ENCODE data around the gene DNAJC18. TPM values are rescaled to one million over a fixed set of nuclear protein-coding genes. Genes with fewer than 3 reads are reported as not detected.
A peak's percentile ranks its signal among the peaks of the same experiment; 100 is the strongest.
"Not testable (repeated sequence)": the region's sequence is repeated elsewhere in the genome, so short reads cannot be mapped to it uniquely, and the experiment has no call there.

The DNAJC18 gene
- total and polyA plus RNA-seq, 8 donors = 1.1 to 5.8 (median 1.9) TPM

- no peaks in the 10 kb centered on the region for H3K36me3 ChIP-seq
- no peak overlapping the region for H3K4me3 ChIP-seq
- ATAC-seq (no peak), FAIRE-seq (no peak), DNase-seq (peak in 2 of 6 donors; percentile 8 to 29)
- peaks cover 0 to 6% (median 2%) of the 10 kb centered on the region in 4 donors for H3K27me3 ChIP-seq
- H3K9me3 ChIP-seq = no peaks in the 10 kb centered on the region
- TF ChIP-seq, protein P1, sequence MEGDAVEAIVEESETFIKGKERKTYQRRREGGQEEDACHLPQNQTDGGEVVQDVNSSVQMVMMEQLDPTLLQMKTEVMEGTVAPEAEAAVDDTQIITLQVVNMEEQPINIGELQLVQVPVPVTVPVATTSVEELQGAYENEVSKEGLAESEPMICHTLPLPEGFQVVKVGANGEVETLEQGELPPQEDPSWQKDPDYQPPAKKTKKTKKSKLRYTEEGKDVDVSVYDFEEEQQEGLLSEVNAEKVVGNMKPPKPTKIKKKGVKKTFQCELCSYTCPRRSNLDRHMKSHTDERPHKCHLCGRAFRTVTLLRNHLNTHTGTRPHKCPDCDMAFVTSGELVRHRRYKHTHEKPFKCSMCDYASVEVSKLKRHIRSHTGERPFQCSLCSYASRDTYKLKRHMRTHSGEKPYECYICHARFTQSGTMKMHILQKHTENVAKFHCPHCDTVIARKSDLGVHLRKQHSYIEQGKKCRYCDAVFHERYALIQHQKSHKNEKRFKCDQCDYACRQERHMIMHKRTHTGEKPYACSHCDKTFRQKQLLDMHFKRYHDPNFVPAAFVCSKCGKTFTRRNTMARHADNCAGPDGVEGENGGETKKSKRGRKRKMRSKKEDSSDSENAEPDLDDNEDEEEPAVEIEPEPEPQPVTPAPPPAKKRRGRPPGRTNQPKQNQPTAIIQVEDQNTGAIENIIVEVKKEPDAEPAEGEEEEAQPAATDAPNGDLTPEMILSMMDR (IDR thresholded peaks at IDR 0.05) = no peak
- peak overlapping the region in 1 of 4 donors; percentile 2 for H3K27ac ChIP-seq
- 84 to 88% methylated on average over 10 of the region's 10 CpGs for WGBS, 2 donors
- H3K4me1 ChIP-seq = peaks cover 0 to 6% (median 0%) of the 10 kb centered on the region in 3 donors
- intact Hi-C loops (cut with DNase I) = no loop called here
Measured at GRCh38 chr5:139390639-139391569, 48.4 kb downstream of the DNAJC18 start.

- peak in 2 of 6 donors; percentile 7 to 54 for DNase-seq
- TF ChIP-seq, protein P1 (IDR thresholded peaks at IDR 0.05) = no peak
- ATAC-seq = no peak
- intact Hi-C loops (cut with DNase I) = no loop called here
- Histone ChIP-seq H3K27ac (no peak within 1 kb of the TSS), H3K27me3 (peaks cover 0 to 5% (median 2%) of the 10 kb centered on the region in 4 donors), H3K4me1 (peaks cover 0 to 6% (median 0%) of the 10 kb centered on the region in 3 donors), H3K36me3 (no peaks in the 10 kb centered on the region), H3K4me3 (no peak within 1 kb of the TSS), H3K9me3 (no peaks in the 10 kb centered on the region)
- WGBS, 2 donors = 83 to 86% methylated on average over 11 of the region's 11 CpGs
- FAIRE-seq = no peak
Measured at GRCh38 chr5:139389701-139390638, 49.4 kb downstream of the DNAJC18 start, which contains the start of gene MZB1. Gene MZB1 (minus strand): TSS chr5:139389913. CDS start chr5:139389856, 57 bp downstream.

DNA sequence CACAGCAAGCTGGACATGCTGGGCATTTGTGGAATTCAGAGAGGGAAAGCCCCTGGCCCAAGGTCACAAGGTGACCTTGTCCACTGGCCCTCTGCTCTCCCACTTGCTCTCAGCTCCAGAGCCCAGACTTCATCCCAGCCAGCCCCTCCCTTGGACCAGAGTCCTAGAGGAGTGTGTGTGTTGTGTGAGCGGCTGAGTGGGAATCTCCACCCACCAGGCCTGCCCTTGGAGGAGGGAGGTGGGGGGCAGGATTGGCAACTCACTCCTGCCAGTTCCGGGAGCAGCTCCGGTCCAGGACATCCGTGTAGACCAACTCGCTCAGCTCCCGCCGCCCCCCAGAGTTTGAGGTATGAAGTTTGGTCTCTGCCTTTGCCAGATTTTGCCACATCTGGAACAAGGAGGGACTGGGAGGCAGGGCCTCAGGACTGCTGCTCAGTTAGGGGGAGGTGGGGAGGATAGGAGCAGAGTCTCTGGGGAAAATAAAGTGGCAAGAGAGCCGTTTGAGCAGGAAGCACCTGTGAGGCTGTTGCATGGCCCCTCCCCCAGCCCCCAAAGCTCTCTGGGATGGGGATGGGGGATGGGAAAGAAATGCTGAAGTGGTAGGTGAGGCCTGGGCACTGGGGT, 51.0 kb downstream of the DNAJC18 start:
- intact Hi-C loops (cut with DNase I) = no loop called here
- H3K9me3 ChIP-seq = no peaks in the 10 kb centered on the region
- H3K4me1 ChIP-seq = peaks cover 0 to 13% (median 2%) of the 10 kb centered on the region in 3 donors
- no peaks in the 10 kb centered on the region for H3K27me3 ChIP-seq
- no peak overlapping the region for H3K27ac ChIP-seq
- TF ChIP-seq, protein P1 (IDR thresholded peaks at IDR 0.05) = no peak
- no peaks in the 10 kb centered on the region for H3K36me3 ChIP-seq
- no peak for FAIRE-seq
- ATAC-seq = peak in 3 of 4 donors; percentile 28 to 45 (median 40)
- 37 to 39% methylated on average over 8 of the region's 8 CpGs for WGBS, 2 donors
- peak overlapping the region in 1 of 4 donors; percentile 9 for H3K4me3 ChIP-seq
- DNase-seq = peak in 3 of 6 donors; percentile 32 to 67 (median 41)

DNA sequence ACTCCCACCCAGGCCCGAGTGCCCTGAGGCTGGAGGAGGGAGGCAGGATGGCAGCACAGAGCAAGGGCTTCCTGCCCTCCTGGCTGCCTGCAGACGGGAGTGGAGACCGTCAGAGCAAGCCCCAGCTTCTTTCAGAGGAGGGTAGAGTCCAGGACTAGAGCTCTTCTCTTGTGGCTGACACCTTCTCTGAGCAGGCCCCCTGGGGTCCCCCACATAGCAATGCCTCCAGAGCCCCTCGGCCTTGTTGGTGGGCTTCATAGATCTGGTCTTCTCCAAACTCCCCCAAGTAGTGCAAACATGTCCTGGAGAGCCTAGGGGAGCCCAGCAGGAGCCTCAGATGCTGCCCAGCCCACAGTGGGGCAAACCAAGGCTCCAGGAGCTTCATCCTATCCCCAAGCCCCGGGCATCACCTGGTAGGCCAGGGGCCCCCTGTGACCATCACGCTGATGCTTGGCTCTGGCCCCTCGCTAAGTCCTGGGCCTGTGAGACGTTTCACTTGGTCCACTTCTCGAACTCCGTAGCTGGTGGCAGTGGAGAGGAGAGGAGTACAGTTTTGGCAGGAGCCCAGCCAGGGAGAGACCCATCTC, 51.6 kb downstream of the DNAJC18 start:
- intact Hi-C loops (cut with DNase I) = no loop called here
- Histone ChIP-seq H3K4me1 (peaks cover 0 to 14% (median 2%) of the 10 kb centered on the region in 3 donors), H3K4me3 (no peak overlapping the region), H3K27ac (no peak overlapping the region), H3K27me3 (no peaks in the 10 kb centered on the region), H3K36me3 (no peaks in the 10 kb centered on the region), H3K9me3 (no peaks in the 10 kb centered on the region)
- TF ChIP-seq, protein P1 (IDR thresholded peaks at IDR 0.05) = no peak
- WGBS, 2 donors = 68 to 74% methylated on average over 10 of the region's 10 CpGs
- DNase-seq (peak in 1 of 6 donors; percentile 43), FAIRE-seq (no peak), ATAC-seq (no peak)

DNA sequence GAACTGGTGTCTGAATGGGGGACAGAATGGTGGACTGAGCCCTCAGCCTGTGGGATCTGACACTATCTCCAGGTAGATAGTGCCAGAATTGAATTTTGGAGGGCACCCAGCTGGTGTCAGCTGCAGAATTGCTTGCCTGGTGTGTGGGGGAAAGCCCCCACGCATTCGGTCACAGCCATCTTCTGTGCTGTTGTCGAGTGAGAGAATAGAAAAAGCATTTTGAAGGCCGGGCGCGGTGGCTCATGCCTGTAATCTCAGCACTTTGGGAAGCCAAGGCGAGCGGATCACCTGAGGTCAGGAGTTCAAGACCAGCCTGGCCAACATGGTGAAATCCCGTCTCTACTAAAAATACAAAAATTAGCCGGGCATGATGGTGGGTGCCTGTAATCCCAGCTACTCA, 52.4 kb downstream of the DNAJC18 start:
- FAIRE-seq; H3K9me3 ChIP-seq; intact Hi-C loops (cut with DNase I); H3K36me3 ChIP-seq; H3K27ac ChIP-seq; ATAC-seq; H3K27me3 ChIP-seq; H3K4me3 ChIP-seq: not testable (repeated sequence)
- peak in 1 of 6 donors; percentile 22 for DNase-seq
- WGBS, 2 donors = 92 to 93% methylated on average over 10 of the region's 10 CpGs
- H3K4me1 ChIP-seq = peaks cover 0 to 14% (median 2%) of the 10 kb centered on the region in 3 donors
